Measurements from ENCODE around the gene KHDRBS2. TPM values are rescaled to one million over a fixed set of nuclear protein-coding genes. Genes with fewer than 3 reads are reported as not detected.

Gene KHDRBS2
- total RNA-seq, 1 experiment from 2014 or later: 2.7 TPM

DNA sequence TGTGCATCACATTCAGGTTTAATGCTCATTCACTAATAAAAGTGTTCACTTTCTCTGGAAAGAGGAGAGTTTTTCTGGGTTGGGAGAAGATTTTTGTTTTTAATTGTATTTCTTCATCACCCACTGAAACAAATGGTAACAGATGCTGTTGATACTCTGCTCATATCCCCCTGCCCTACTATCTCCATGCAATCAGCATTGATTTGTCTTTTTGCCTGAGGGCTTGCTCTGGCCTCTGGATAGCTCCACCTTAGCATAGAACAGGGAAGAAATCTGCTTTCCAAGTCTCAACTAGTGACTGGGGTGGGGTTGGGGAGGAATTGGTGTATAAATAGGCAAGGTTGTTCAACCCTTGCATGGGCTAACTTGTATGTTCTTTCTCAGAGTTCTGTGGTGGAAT is 296.4 kb downstream of the KHDRBS2 start:
- no peaks in the 10 kb centered on the region for H3K27me3 ChIP-seq (ENCODE audit: insufficient read depth, low read length)
- H4K91ac ChIP-seq (ENCODE audit: insufficient read length, low read depth, low read length): no peak overlapping the region
- H3K9me3 Mint-ChIP-seq: peaks cover 0 to 3% of the 10 kb centered on the region in 2 experiments; a peak in 1 of 5 replicates
- H3T11ph ChIP-seq (ENCODE audit: low read length): no peak overlapping the region
- no peaks in the 10 kb centered on the region for H4K20me1 ChIP-seq (ENCODE audit: control insufficient read depth, insufficient read depth, insufficient read length)
- no peak overlapping the region for H2BK12ac ChIP-seq (ENCODE audit: insufficient read length, low read depth, low read length)
- no peak overlapping the region for H3K9ac ChIP-seq (ENCODE audit: extremely low read depth, insufficient read length, low read length)
- H2BK120ac ChIP-seq (ENCODE audit: low read depth, low read length, poor library complexity, severe bottlenecking): no peak overlapping the region
- H4K5ac ChIP-seq (ENCODE audit: insufficient read length, low read depth, low read length): no peak overlapping the region
- TF ChIP-seq, protein P1, sequence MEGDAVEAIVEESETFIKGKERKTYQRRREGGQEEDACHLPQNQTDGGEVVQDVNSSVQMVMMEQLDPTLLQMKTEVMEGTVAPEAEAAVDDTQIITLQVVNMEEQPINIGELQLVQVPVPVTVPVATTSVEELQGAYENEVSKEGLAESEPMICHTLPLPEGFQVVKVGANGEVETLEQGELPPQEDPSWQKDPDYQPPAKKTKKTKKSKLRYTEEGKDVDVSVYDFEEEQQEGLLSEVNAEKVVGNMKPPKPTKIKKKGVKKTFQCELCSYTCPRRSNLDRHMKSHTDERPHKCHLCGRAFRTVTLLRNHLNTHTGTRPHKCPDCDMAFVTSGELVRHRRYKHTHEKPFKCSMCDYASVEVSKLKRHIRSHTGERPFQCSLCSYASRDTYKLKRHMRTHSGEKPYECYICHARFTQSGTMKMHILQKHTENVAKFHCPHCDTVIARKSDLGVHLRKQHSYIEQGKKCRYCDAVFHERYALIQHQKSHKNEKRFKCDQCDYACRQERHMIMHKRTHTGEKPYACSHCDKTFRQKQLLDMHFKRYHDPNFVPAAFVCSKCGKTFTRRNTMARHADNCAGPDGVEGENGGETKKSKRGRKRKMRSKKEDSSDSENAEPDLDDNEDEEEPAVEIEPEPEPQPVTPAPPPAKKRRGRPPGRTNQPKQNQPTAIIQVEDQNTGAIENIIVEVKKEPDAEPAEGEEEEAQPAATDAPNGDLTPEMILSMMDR (conservative IDR thresholded peaks at IDR 0.05): no peak
- H2BK15ac ChIP-seq (ENCODE audit: low read depth, low read length): no peak overlapping the region
- H3K14ac ChIP-seq (ENCODE audit: insufficient read depth, low read length): no peak overlapping the region
- H3K27ac ChIP-seq (ENCODE audit: insufficient read length, low read depth, low read length): no peak overlapping the region
- H3K18ac ChIP-seq (ENCODE audit: insufficient read length, low read depth, low read length): no peak overlapping the region
- H3K4me1 Mint-ChIP-seq: no peaks in the 10 kb centered on the region
- no peaks in the 10 kb centered on the region for H3K4me1 ChIP-seq (ENCODE audit: insufficient read depth, low read length)
- H3K4me3 Mint-ChIP-seq: no peak overlapping the region
- no peaks in the 10 kb centered on the region for H3K79me1 ChIP-seq (ENCODE audit: insufficient read depth, low read depth, low read length, poor library complexity, severe bottlenecking)
- no peak overlapping the region for H2BK20ac ChIP-seq (ENCODE audit: low read depth, low read length, poor library complexity, severe bottlenecking)
- peaks cover 0 to 1% (median 0%) of the 10 kb centered on the region in 3 experiments; a peak in 1 of 7 replicates for H3K36me3 Mint-ChIP-seq (ENCODE audit: insufficient read depth in 1 of 3, low read depth in 3 of 3)
- no peak overlapping the region for H2AFZ ChIP-seq (ENCODE audit: low read length)
- H3K27ac Mint-ChIP-seq: peak overlapping the region in 1 of 3 experiments; percentile 17; a peak in 1 of 7 replicates
- H2BK5ac ChIP-seq (ENCODE audit: insufficient read length, low read length): no peak overlapping the region
- no peak overlapping the region for H2AK5ac ChIP-seq (ENCODE audit: insufficient read length, low read length)
- H3K9me3 ChIP-seq (ENCODE audit: control insufficient read depth, low read depth, low read length): no peaks in the 10 kb centered on the region
- H3K79me2 ChIP-seq (ENCODE audit: insufficient read depth, low read length): no peaks in the 10 kb centered on the region
- no peak overlapping the region for H3K56ac ChIP-seq (ENCODE audit: insufficient read length, low read depth, low read length)
- no peaks in the 10 kb centered on the region for H3K23me2 ChIP-seq (ENCODE audit: insufficient read length, low read depth, low read length, poor library complexity, severe bottlenecking)
- no peaks in the 10 kb centered on the region for H3K27me3 Mint-ChIP-seq (ENCODE audit: low read depth)
- DNase-seq: no peak
- H3K23ac ChIP-seq (ENCODE audit: insufficient read length, low read depth, low read length): no peak overlapping the region
- H4K8ac ChIP-seq (replicated peaks; ENCODE audit: insufficient read length, low read depth, low read length): no peak overlapping the region
- no peak overlapping the region for H3K4ac ChIP-seq (ENCODE audit: low read depth, low read length)
- H3K4me2 ChIP-seq (ENCODE audit: insufficient read depth, insufficient read length, low read length): no peak overlapping the region

All from H9 (cell line).